Measurements from ENCODE around the gene KRT20. TPM values are rescaled to one million over a fixed set of nuclear protein-coding genes. Genes with fewer than 3 reads are reported as not detected.
A peak's percentile ranks its signal among the peaks of the same experiment; 100 is the strongest.

Gene KRT20
- total and polyA plus RNA-seq, 2 of the 13 experiments (the other 11 are each of a cell fraction or from before 2014, with no cell fraction given) = 0.13 to 0.20 TPM

DNA sequence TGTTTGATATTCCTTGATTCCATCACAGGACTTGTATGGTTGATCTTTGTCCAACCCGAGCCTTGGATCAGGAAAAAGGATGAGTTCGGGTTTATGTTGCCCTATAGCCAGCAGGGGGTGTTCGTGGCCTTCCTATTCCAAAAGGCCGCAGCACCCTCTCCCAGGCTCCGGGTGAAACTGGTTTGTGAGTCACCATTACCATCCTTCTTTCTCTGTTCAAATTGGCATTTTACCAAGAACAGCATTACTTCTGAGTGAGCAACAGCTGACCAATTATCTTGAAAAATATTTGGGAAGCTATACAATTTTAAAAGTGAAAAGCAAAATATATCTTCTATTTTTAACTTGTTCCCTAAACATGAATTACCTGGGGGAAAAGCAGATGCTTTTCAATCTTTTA, 24.3 kb upstream of the KRT20 start (continued):
- peak; percentile 29; the same call in 1 of the 2 replicates for TF ChIP-seq ELF1 (CRISPR knock-in tag; IDR thresholded peaks at IDR 0.05)
- TF ChIP-seq KDM2A (CRISPR knock-in tag; IDR thresholded peaks at IDR 0.05; ENCODE audit: borderline replicate concordance, low read depth) = peak; percentile 64; the same call in 1 of the 2 replicates
- TF ChIP-seq BCL6 (CRISPR knock-in tag; IDR thresholded peaks at IDR 0.05) = no peak
- TF ChIP-seq FOXA1 (IDR thresholded peaks at IDR 0.05) = no peak
- TF ChIP-seq FOXA1 (CRISPR knock-in tag; IDR thresholded peaks at IDR 0.05) = no peak
- no peak for TF ChIP-seq FOXC1 (CRISPR knock-in tag; IDR thresholded peaks at IDR 0.05; ENCODE audit: borderline replicate concordance)
- TF ChIP-seq TIGD3 (CRISPR knock-in tag; IDR thresholded peaks at IDR 0.05; ENCODE audit: borderline replicate concordance) = no peak
- TF ChIP-seq CBX5 (CRISPR knock-in tag; IDR thresholded peaks at IDR 0.05; ENCODE audit: borderline replicate concordance) = peak; percentile 64; the same call in 1 of the 2 replicates
- TF ChIP-seq, protein P1, sequence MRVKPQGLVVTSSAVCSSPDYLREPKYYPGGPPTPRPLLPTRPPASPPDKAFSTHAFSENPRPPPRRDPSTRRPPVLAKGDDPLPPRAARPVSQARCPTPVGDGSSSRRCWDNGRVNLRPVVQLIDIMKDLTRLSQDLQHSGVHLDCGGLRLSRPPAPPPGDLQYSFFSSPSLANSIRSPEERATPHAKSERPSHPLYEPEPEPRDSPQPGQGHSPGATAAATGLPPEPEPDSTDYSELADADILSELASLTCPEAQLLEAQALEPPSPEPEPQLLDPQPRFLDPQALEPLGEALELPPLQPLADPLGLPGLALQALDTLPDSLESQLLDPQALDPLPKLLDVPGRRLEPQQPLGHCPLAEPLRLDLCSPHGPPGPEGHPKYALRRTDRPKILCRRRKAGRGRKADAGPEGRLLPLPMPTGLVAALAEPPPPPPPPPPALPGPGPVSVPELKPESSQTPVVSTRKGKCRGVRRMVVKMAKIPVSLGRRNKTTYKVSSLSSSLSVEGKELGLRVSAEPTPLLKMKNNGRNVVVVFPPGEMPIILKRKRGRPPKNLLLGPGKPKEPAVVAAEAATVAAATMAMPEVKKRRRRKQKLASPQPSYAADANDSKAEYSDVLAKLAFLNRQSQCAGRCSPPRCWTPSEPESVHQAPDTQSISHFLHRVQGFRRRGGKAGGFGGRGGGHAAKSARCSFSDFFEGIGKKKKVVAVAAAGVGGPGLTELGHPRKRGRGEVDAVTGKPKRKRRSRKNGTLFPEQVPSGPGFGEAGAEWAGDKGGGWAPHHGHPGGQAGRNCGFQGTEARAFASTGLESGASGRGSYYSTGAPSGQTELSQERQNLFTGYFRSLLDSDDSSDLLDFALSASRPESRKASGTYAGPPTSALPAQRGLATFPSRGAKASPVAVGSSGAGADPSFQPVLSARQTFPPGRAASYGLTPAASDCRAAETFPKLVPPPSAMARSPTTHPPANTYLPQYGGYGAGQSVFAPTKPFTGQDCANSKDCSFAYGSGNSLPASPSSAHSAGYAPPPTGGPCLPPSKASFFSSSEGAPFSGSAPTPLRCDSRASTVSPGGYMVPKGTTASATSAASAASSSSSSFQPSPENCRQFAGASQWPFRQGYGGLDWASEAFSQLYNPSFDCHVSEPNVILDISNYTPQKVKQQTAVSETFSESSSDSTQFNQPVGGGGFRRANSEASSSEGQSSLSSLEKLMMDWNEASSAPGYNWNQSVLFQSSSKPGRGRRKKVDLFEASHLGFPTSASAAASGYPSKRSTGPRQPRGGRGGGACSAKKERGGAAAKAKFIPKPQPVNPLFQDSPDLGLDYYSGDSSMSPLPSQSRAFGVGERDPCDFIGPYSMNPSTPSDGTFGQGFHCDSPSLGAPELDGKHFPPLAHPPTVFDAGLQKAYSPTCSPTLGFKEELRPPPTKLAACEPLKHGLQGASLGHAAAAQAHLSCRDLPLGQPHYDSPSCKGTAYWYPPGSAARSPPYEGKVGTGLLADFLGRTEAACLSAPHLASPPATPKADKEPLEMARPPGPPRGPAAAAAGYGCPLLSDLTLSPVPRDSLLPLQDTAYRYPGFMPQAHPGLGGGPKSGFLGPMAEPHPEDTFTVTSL (CRISPR knock-in tag; IDR thresholded peaks at IDR 0.05; ENCODE audit: borderline replicate concordance) = no peak
- TF ChIP-seq POLR2A (IDR thresholded peaks at IDR 0.05; ENCODE audit: insufficient read depth in 1 of 2, low read depth in 2 of 2, low read length in 2 of 2) = no peak
- TF ChIP-seq SRSF9 (IDR thresholded peaks at IDR 0.05; ENCODE audit: borderline replicate concordance, insufficient read depth, low read depth, low read length, poor library complexity, severe bottlenecking) = no peak
- TF ChIP-seq, protein P2, sequence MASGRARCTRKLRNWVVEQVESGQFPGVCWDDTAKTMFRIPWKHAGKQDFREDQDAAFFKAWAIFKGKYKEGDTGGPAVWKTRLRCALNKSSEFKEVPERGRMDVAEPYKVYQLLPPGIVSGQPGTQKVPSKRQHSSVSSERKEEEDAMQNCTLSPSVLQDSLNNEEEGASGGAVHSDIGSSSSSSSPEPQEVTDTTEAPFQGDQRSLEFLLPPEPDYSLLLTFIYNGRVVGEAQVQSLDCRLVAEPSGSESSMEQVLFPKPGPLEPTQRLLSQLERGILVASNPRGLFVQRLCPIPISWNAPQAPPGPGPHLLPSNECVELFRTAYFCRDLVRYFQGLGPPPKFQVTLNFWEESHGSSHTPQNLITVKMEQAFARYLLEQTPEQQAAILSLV (CRISPR knock-in tag; IDR thresholded peaks at IDR 0.05; ENCODE audit: borderline replicate concordance) = no peak
- TF ChIP-seq JUNB (CRISPR knock-in tag; IDR thresholded peaks at IDR 0.05; ENCODE audit: borderline replicate concordance) = no peak
- TF ChIP-seq ZNF232 (CRISPR knock-in tag; IDR thresholded peaks at IDR 0.05; ENCODE audit: borderline replicate concordance) = no peak
- no peak for TF ChIP-seq ZFYVE20 (CRISPR knock-in tag; IDR thresholded peaks at IDR 0.05; ENCODE audit: borderline replicate concordance, low read depth)
- TF ChIP-seq PRMT3 (CRISPR knock-in tag; IDR thresholded peaks at IDR 0.05; ENCODE audit: borderline replicate concordance, low read depth) = no peak
- TF ChIP-seq CREM (IDR thresholded peaks at IDR 0.05) = no peak
- no peak for TF ChIP-seq CREM (CRISPR knock-in tag; IDR thresholded peaks at IDR 0.05)
- no peak for TF ChIP-seq ZNF354B (CRISPR knock-in tag; IDR thresholded peaks at IDR 0.05)
- TF ChIP-seq, protein P3, sequence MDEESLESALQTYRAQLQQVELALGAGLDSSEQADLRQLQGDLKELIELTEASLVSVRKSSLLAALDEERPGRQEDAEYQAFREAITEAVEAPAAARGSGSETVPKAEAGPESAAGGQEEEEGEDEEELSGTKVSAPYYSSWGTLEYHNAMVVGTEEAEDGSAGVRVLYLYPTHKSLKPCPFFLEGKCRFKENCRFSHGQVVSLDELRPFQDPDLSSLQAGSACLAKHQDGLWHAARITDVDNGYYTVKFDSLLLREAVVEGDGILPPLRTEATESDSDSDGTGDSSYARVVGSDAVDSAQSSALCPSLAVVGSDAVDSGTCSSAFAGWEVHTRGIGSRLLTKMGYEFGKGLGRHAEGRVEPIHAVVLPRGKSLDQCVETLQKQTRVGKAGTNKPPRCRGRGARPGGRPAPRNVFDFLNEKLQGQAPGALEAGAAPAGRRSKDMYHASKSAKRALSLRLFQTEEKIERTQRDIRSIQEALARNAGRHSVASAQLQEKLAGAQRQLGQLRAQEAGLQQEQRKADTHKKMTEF (CRISPR knock-in tag; IDR thresholded peaks at IDR 0.05) = peak; percentile 63; the same call in 1 of the 2 replicates
- no peak for TF ChIP-seq ZNF556 (CRISPR knock-in tag; IDR thresholded peaks at IDR 0.05; ENCODE audit: borderline replicate concordance)
- no peak for TF ChIP-seq MTA1 (CRISPR knock-in tag; IDR thresholded peaks at IDR 0.05; ENCODE audit: borderline replicate concordance)
- no peak for TF ChIP-seq HDAC2 (CRISPR knock-in tag; IDR thresholded peaks at IDR 0.05)

All from HepG2 (cell line).